ENCODE data around the gene GP2.

GP2 gene

DNA sequence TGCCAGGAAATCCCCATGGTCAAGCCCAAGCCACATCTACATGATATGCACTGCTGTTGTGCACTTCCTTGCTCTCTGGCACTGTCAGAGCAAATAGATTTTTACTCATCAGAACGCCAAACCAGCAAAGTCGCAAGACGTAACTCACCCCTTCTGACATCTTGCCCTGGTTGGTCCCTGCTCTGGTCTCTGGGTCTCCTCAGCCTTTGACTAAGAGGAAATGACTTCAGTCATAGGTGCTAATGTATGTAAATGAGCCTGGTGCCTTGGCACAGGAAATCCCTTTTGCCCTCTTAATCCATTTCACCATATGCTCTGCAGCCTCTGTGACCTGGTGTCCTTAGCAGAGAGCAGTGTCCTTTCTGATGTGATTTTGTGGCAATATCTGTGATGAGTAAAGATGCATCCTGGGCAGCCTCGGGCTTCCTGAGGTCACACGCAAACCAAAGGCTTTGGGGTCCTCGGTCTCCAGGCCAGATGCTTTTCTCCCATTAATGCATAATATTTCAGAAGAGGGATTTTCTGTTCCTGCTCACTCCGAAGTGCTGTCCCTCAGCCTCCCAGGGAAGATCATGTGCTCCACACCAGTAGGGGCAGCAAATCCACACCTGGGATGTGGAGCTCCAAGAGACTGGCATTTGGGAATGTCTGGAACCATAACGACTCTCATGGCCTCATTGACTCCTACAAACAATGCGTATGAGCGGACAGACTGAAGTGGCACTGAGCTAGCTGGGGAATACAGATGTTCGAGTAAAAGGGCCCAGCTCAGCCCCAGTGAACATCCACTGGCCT is 66.9 kb downstream of the GP2 start:
- Histone ChIP-seq H3K9me2 (replicated peaks; ENCODE audit: low read depth, low read length) (no peaks in the 10 kb centered on the region), H2AFZ (ENCODE audit: low read length) (no peak overlapping the region), H3K4me2 (ENCODE audit: low read depth, low read length, poor library complexity, severe bottlenecking) (no peak overlapping the region), H3K9ac (ENCODE audit: low read depth, low read length, poor library complexity, severe bottlenecking) (no peak overlapping the region), H3K4me3 (ENCODE audit: low read length, poor library complexity, severe bottlenecking) (no peak overlapping the region), H3K27me3 (ENCODE audit: insufficient read depth, low read length, poor library complexity, severe bottlenecking) (no peaks in the 10 kb centered on the region), H3K36me3 (ENCODE audit: insufficient read depth, low read length) (no peaks in the 10 kb centered on the region), H3F3A (ENCODE audit: low read depth) (no peaks in the 10 kb centered on the region), H3K9me3 (ENCODE audit: insufficient read depth, low read depth, low read length) (no peaks in the 10 kb centered on the region), H4K20me1 (ENCODE audit: insufficient read depth, low read length, poor library complexity, severe bottlenecking) (no peaks in the 10 kb centered on the region), H3K79me2 (ENCODE audit: insufficient read depth, low read length) (no peaks in the 10 kb centered on the region), H3K4me1 (ENCODE audit: insufficient read depth, low read length, poor library complexity, severe bottlenecking) (no peaks in the 10 kb centered on the region)
- TF ChIP-seq, protein P1, sequence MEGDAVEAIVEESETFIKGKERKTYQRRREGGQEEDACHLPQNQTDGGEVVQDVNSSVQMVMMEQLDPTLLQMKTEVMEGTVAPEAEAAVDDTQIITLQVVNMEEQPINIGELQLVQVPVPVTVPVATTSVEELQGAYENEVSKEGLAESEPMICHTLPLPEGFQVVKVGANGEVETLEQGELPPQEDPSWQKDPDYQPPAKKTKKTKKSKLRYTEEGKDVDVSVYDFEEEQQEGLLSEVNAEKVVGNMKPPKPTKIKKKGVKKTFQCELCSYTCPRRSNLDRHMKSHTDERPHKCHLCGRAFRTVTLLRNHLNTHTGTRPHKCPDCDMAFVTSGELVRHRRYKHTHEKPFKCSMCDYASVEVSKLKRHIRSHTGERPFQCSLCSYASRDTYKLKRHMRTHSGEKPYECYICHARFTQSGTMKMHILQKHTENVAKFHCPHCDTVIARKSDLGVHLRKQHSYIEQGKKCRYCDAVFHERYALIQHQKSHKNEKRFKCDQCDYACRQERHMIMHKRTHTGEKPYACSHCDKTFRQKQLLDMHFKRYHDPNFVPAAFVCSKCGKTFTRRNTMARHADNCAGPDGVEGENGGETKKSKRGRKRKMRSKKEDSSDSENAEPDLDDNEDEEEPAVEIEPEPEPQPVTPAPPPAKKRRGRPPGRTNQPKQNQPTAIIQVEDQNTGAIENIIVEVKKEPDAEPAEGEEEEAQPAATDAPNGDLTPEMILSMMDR (conservative IDR thresholded peaks at IDR 0.05; ENCODE audit: low read length), result no peak
- TF ChIP-seq EZH2phosphoT487 (IDR thresholded peaks at IDR 0.05; ENCODE audit: borderline replicate concordance), result no peak
